Smooth muscle cell (in vitro differentiated cells): ENCODE results near the gene PANX3. TPM values are rescaled to one million over a fixed set of nuclear protein-coding genes. Genes with fewer than 3 reads are reported as not detected.

Source experiments
- DNase-seq: peaks from one replicate; lab custom pipeline; 2025; ENCODE audit not compliant: unreplicated experiment; lab: John Stamatoyannopoulos, UW
- H2AFZ ChIP-seq: fragments of 200-600 bp; sonication (generic); 2 replicates; pipeline ENCODE4 v1.6.0; 2016; ENCODE audit warnings: antibody characterized with exemption, low read depth, mild to moderate bottlenecking
- H3F3A ChIP-seq: fragments of 200-600 bp; sonication (generic); 2 replicates; pipeline ENCODE4 v1.6.0; 2017; ENCODE audit warnings: antibody characterized with exemption, low read depth
- H3K27ac ChIP-seq: fragments of 200-600 bp; sonication (generic); 2 replicates; pipeline ENCODE4 v1.5.1; 2016; ENCODE audit warnings: low read depth, mild to moderate bottlenecking
- H3K27me3 ChIP-seq: fragments of 200-600 bp; sonication (generic); 2 replicates; pipeline ENCODE4 v1.6.1; 2016; ENCODE audit warnings: low read depth, mild to moderate bottlenecking
- H3K36me3 ChIP-seq: fragments of 200-600 bp; sonication (generic); 2 replicates; pipeline ENCODE4 v1.5.1; 2016; ENCODE audit warnings: low read depth
- H3K4me1 ChIP-seq: fragments of 200-600 bp; sonication (generic); 2 replicates; pipeline ENCODE4 v1.5.1; 2016; ENCODE audit warnings: low read depth
- H3K4me2 ChIP-seq: fragments of 200-600 bp; sonication (generic); 2 replicates; pipeline ENCODE4 v1.6.0; 2016; ENCODE audit warnings: mild to moderate bottlenecking
- H3K4me3 ChIP-seq: fragments of 200-600 bp; sonication (generic); 2 replicates; pipeline ENCODE4 v1.5.1; 2016; ENCODE audit warnings: mild to moderate bottlenecking
- H3K79me2 ChIP-seq: fragments of 200-600 bp; sonication (generic); 2 replicates; pipeline ENCODE4 v1.6.0; 2016; ENCODE audit warnings: low read depth, mild to moderate bottlenecking
- H3K9ac ChIP-seq: fragments of 200-600 bp; sonication (generic); 2 replicates; pipeline ENCODE4 v1.6.0; 2016; ENCODE audit warnings: low read depth
- H3K9me3 ChIP-seq: fragments of 200-600 bp; sonication (generic); replicated peaks from 2 replicates; pipeline ENCODE4 v1.5.1; 2016; ENCODE audit warnings: low read depth
- H4K20me1 ChIP-seq: fragments of 200-600 bp; sonication (generic); 2 replicates; pipeline ENCODE4 v1.6.0; 2016; ENCODE audit warnings: low read depth
- CTCF ChIP-seq: fragments of 200-600 bp; sonication (generic); IDR thresholded peaks from 2 replicates; pipeline ENCODE4 v1.5.1; 2017; ENCODE audit warnings: borderline replicate concordance, mild to moderate bottlenecking, antibody characterized with exemption; ENCODE audit not compliant: insufficient read depth, poor library complexity, severe bottlenecking
- WGBS: methylation state at CpG from one replicate; pipeline ENCODE4 v1.1.7; 2016; ENCODE audit warnings: low lambda C conversion rate; 5-methylcytosine and 5-hydroxymethylcytosine counted together
- polyA plus RNA-seq: library from polyadenylated mRNA; unstranded; fragments of >200 nt; fragmentation: Nextera tagmentation; extraction: Ambion mirVana; gene quantifications from 2 replicates; pipeline ENCODE4 v1.2.1, GENCODE V29; 2016
- total RNA-seq: library from RNA; depleted of rRNA; stranded (reverse); fragments of >200 nt; gene quantifications from 2 replicates; pipeline ENCODE4 v1.2.3, GENCODE V29; 2014

The PANX3 gene
- total and polyA plus RNA-seq, 2 experiments from 2014 or later: not detected

- Histone ChIP-seq H2AFZ (peak overlapping the region; percentile 24), H3K9ac (no peak overlapping the region), H3K27me3 (no peaks in the 10 kb centered on the region), H4K20me1 (no peaks in the 10 kb centered on the region), H3K79me2 (no peaks in the 10 kb centered on the region), H3K27ac (no peak overlapping the region), H3K4me2 (no peak overlapping the region), H3K4me3 (no peak overlapping the region), H3K9me3 (no peaks in the 10 kb centered on the region), H3K36me3 (no peaks in the 10 kb centered on the region), H3K4me1 (no peaks in the 10 kb centered on the region), H3F3A (no peaks in the 10 kb centered on the region)
- DNase-seq: no peak
- TF ChIP-seq CTCF: no peak
- 77% methylated on average over 4 of the region's 4 CpGs for WGBS
Observed at GRCh38 chr11:124584681-124585372, 26.4 kb upstream of the PANX3 start.

- no peak for DNase-seq
- no peak overlapping the region for H3K27ac ChIP-seq
- no peaks in the 10 kb centered on the region for H3K79me2 ChIP-seq
- no peaks in the 10 kb centered on the region for H4K20me1 ChIP-seq
- H3F3A ChIP-seq: no peaks in the 10 kb centered on the region
- no peaks in the 10 kb centered on the region for H3K36me3 ChIP-seq
- H3K4me2 ChIP-seq: no peak overlapping the region
- H3K27me3 ChIP-seq: no peaks in the 10 kb centered on the region
- H3K4me1 ChIP-seq: no peaks in the 10 kb centered on the region
- no peak overlapping the region for H3K4me3 ChIP-seq
- WGBS: 39% methylated on average over 3 of the region's 3 CpGs
- H3K9me3 ChIP-seq: no peaks in the 10 kb centered on the region
- H3K9ac ChIP-seq: no peak overlapping the region
- peak; percentile 73 for TF ChIP-seq CTCF
- H2AFZ ChIP-seq: no peak overlapping the region
Observed at GRCh38 chr11:124586238-124586860, 24.9 kb upstream of the PANX3 start.

DNA sequence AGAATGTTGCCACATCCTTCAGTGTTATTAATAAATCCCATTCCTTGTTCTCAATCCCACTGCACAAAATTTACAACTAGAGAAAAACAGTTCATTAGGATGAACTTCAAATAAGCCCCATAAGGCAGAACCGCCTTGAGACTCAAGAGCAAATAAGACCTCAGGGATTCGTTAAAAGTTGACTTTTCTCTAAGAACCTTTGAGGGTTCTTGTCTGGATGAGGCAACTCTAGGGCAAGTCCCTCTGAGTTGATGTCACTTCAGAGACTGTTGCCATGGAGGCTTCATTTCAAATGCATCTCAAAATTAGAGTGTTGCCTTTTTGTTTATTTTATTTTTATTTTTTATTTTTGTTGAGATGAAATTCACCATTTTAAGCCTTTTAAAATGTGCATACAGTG, 19.8 kb upstream of the PANX3 start:
- H3K4me3 ChIP-seq: no peak overlapping the region
- DNase-seq: no peak
- H3K36me3 ChIP-seq: no peaks in the 10 kb centered on the region
- H3K27ac ChIP-seq: no peak overlapping the region
- H3K9me3 ChIP-seq: no peaks in the 10 kb centered on the region
- no peak overlapping the region for H3K4me2 ChIP-seq
- H3K9ac ChIP-seq: no peak overlapping the region
- H3K79me2 ChIP-seq: no peaks in the 10 kb centered on the region
- no peaks in the 10 kb centered on the region for H3F3A ChIP-seq
- no peaks in the 10 kb centered on the region for H4K20me1 ChIP-seq
- H2AFZ ChIP-seq: no peak overlapping the region
- no peaks in the 10 kb centered on the region for H3K27me3 ChIP-seq
- TF ChIP-seq CTCF: no peak
- H3K4me1 ChIP-seq: no peaks in the 10 kb centered on the region
- WGBS: 91% methylated on average over 2 of the region's 2 CpGs
